Daoy (cell line): ENCODE data around the gene TMEM192. TPM values are rescaled to one million over a fixed set of nuclear protein-coding genes. Genes with fewer than 3 reads are reported as not detected.

Experiments
- total RNA-seq: library from RNA; depleted of rRNA; stranded (reverse); fragments of >200 nt; shearing (Covaris generic); gene quantifications from 2 replicates; pipeline ENCODE4 v1.2.3, GENCODE V29; 2014; rRNA removed

The TMEM192 gene
- total RNA-seq, 1 experiment from 2014 or later = 5.4 TPM

Other genes starting within 250 kb of the TMEM192 start
- gene APELA, start 235.7 kb downstream of the TMEM192 start, total RNA-seq = not detected in 2 replicates
- gene TRIM61, start 135.2 kb downstream of the TMEM192 start, total RNA-seq = not detected in 2 replicates
- not detected in 2 replicates for gene TRIM60, start 80.9 kb downstream of the TMEM192 start, total RNA-seq
- not detected in 2 replicates for gene TRIM75, start 59.0 kb downstream of the TMEM192 start, total RNA-seq
- 5.6 and 11.8 TPM in 2 replicates for gene KLHL2, start 94.7 kb upstream of the TMEM192 start, total RNA-seq
- gene MSMO1, start 214.8 kb upstream of the TMEM192 start, total RNA-seq = 41.6 and 41.8 TPM in 2 replicates